Breast epithelium (tissue), 4 donors: ENCODE results near the gene MGST2. TPM values are rescaled to one million over a fixed set of nuclear protein-coding genes. Genes with fewer than 3 reads are reported as not detected.

Experiments used
- DNase-seq, 2 donors: peaks; one replicate each; pipeline ENCODE4 v3.0.0-alpha.2; 2019; ENCODE audit warnings: low spot score in 2 of 2
- H3K27ac ChIP-seq, 2 donors: fragments of 200-600 bp; sonication (generic) in 1 of 2; one replicate each; pipeline ENCODE4 v1.5.1; 2016 to 2019; ENCODE audit warnings: mild to moderate bottlenecking in 1 of 2
- H3K27me3 ChIP-seq, 2 donors: fragments of 200-600 bp; sonication (generic) in 1 of 2; one replicate each; pipeline versions ENCODE4 v1.5.1 to v1.6.0; 2017 to 2019; ENCODE audit warnings: control low read depth in 1 of 2, mild to moderate bottlenecking in 1 of 2
- H3K36me3 ChIP-seq: fragments of 200-600 bp; one replicate; pipeline ENCODE4 v1.5.1; 2019
- H3K4me1 ChIP-seq, 2 donors: fragments of 200-600 bp; sonication (generic); one replicate each; pipeline ENCODE4 v1.5.1; 2016 to 2019; ENCODE audit warnings: control low read depth in 1 of 2
- H3K4me3 ChIP-seq, 3 donors: fragments of 200-600 bp; sonication (generic); 1 replicate in 2 of 3; 2 replicates in 1 of 3; pipeline ENCODE4 v1.5.1; 2016 to 2019; ENCODE audit warnings: mild to moderate bottlenecking in 3 of 3, moderate library complexity in 2 of 3
- H3K9me3 ChIP-seq, 2 donors: fragments of 200-600 bp; sonication (generic) in 1 of 2; one replicate each; pipeline ENCODE4 v1.5.1; 2016 to 2019; ENCODE audit warnings: control low read depth in 1 of 2
- POLR2A ChIP-seq: fragments of 450-650 bp; IDR thresholded peaks from one replicate; pipeline ENCODE4 v1.6.1; 2016; ENCODE audit warnings: antibody characterized with exemption, mild to moderate bottlenecking, moderate library complexity
- POLR2AphosphoS5 ChIP-seq, 3 donors: sonication (generic); formaldehyde crosslinking; IDR thresholded peaks; one replicate each; pipeline ENCODE4 v1.6.1; 2017; ENCODE audit warnings: antibody characterized with exemption in 3 of 3
- intact Hi-C: fragments of 100-400 bp; cut with DNase I; formaldehyde crosslinking; loops from one replicate; pipeline ENCODE4 v1.15.1; 2023; ENCODE audit warnings: low total_unique reads
- total RNA-seq, 3 donors: library from RNA; depleted of rRNA; stranded (reverse); fragments of >200 nt; gene quantifications; one replicate each; pipeline ENCODE4 v1.1.0, GENCODE V29; 2016
- TF ChIP-seq, protein P1 (sequence below), 3 donors: fragments of 450-650 bp; IDR thresholded peaks; one replicate each; pipeline ENCODE4 v1.5.1; 2016 to 2017; ENCODE audit warnings: antibody characterized with exemption in 3 of 3, mild to moderate bottlenecking in 3 of 3, moderate library complexity in 3 of 3

Gene MGST2
- total RNA-seq, 3 donors from 2014 or later = 29.1 to 58.7 (median 50.5) TPM

- H3K27me3 ChIP-seq = no peaks in the 10 kb centered on the region
- intact Hi-C loops = no loop called here
- H3K4me1 ChIP-seq = no peaks in the 10 kb centered on the region
- no peak for DNase-seq
- no peak overlapping the region for H3K27ac ChIP-seq
- no peaks in the 10 kb centered on the region for H3K36me3 ChIP-seq
- H3K9me3 ChIP-seq = no peaks in the 10 kb centered on the region
- H3K4me3 ChIP-seq = no peak overlapping the region
- no peak for TF ChIP-seq POLR2AphosphoS5 (IDR thresholded peaks at IDR 0.05)
- TF ChIP-seq, protein P1, sequence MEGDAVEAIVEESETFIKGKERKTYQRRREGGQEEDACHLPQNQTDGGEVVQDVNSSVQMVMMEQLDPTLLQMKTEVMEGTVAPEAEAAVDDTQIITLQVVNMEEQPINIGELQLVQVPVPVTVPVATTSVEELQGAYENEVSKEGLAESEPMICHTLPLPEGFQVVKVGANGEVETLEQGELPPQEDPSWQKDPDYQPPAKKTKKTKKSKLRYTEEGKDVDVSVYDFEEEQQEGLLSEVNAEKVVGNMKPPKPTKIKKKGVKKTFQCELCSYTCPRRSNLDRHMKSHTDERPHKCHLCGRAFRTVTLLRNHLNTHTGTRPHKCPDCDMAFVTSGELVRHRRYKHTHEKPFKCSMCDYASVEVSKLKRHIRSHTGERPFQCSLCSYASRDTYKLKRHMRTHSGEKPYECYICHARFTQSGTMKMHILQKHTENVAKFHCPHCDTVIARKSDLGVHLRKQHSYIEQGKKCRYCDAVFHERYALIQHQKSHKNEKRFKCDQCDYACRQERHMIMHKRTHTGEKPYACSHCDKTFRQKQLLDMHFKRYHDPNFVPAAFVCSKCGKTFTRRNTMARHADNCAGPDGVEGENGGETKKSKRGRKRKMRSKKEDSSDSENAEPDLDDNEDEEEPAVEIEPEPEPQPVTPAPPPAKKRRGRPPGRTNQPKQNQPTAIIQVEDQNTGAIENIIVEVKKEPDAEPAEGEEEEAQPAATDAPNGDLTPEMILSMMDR (IDR thresholded peaks at IDR 0.05) = no peak
- no peak for TF ChIP-seq POLR2A
These were observed 11.1 kb upstream of the MGST2 start for GRCh38 chr4:139654516-139654915.

DNA sequence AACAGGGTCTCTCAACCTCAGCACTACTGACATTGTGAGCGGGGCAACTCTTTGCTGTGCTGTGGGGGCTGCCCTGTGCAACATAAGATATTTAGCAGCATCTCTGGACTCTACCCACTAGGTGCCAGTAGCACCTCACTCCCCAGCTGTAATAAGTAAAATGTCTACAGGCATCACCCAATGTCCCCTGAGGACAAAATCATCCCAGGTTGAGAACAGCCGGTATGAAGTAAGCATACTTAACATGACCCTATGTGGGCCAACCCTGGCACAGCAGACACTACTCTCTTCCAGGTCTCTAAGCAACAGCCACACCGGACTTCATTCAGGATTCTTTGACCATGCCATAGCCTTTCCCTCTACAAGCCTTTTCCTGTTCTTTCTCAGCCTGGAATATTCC lies 10.5 kb upstream of the MGST2 start:
- H3K4me1 ChIP-seq = no peaks in the 10 kb centered on the region
- no peak overlapping the region for H3K4me3 ChIP-seq
- no peaks in the 10 kb centered on the region for H3K36me3 ChIP-seq
- no peaks in the 10 kb centered on the region for H3K27me3 ChIP-seq
- TF ChIP-seq, protein P1 (IDR thresholded peaks at IDR 0.05) = no peak
- TF ChIP-seq POLR2AphosphoS5 (IDR thresholded peaks at IDR 0.05) (no peak), POLR2A (no peak)
- intact Hi-C loops = no loop called here
- H3K9me3 ChIP-seq = no peaks in the 10 kb centered on the region
- peak in 1 of 2 donors; percentile 37 for DNase-seq
- no peak overlapping the region for H3K27ac ChIP-seq

- no peaks in the 10 kb centered on the region for H3K27me3 ChIP-seq
- DNase-seq = peak; percentile 37 to 58
- H3K4me3 ChIP-seq = peak overlapping the region in 1 of 3 donors; percentile 20
- H3K27ac ChIP-seq = peak overlapping the region in 1 of 2 donors; percentile 44
- no peaks in the 10 kb centered on the region for H3K9me3 ChIP-seq
- no peaks in the 10 kb centered on the region for H3K36me3 ChIP-seq
- intact Hi-C loops = no loop called here
- no peak for TF ChIP-seq POLR2AphosphoS5 (IDR thresholded peaks at IDR 0.05)
- no peak for TF ChIP-seq POLR2A
- TF ChIP-seq, protein P1 (IDR thresholded peaks at IDR 0.05) = peak; percentile 72 to 78 (median 78)
- H3K4me1 ChIP-seq = no peaks in the 10 kb centered on the region
These were observed 8.8 kb upstream of the MGST2 start for GRCh38 chr4:139656614-139657486.

DNA sequence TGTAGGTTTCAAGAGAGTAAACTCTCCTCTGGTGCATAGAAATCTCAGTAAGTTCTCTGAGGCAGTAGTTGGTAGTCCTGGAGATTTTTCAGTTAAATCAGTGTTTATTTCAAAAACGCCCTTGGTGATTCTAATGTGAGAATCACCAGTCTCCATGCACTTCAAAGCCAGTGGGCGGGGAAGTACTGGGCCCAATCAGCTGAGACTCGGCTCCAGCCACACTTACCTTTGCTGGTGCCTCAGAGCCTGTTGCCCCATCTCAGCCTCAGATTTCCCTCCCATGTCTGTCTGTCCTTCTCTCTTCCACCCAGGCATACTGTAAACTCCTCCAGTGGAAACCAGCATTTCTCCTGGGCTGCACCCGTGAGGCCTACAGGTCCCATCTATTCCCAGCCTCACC lies 7.4 kb upstream of the MGST2 start:
- DNase-seq = no peak
- TF ChIP-seq POLR2AphosphoS5 (IDR thresholded peaks at IDR 0.05) (no peak), POLR2A (no peak)
- TF ChIP-seq, protein P1 (IDR thresholded peaks at IDR 0.05) = no peak
- intact Hi-C loops = no loop called here
- Histone ChIP-seq H3K27ac (peak overlapping the region; percentile 38 to 82), H3K36me3 (no peaks in the 10 kb centered on the region), H3K4me1 (no peaks in the 10 kb centered on the region), H3K9me3 (no peaks in the 10 kb centered on the region), H3K4me3 (no peak overlapping the region), H3K27me3 (no peaks in the 10 kb centered on the region)
